ENCODE measurements around the gene CRABP2. TPM values are rescaled to one million over a fixed set of nuclear protein-coding genes. Genes with fewer than 3 reads are reported as not detected.
A peak's percentile ranks its signal among the peaks of the same experiment; 100 is the strongest.

CRABP2 gene
- total and polyA plus RNA-seq, 2 of the 13 experiments (the other 11 are each of a cell fraction or from before 2014, with no cell fraction given) = 0.40 to 0.60 TPM

GRCh38 chr1:156727926-156728598 is 22.7 kb upstream of the CRABP2 start, which contains the start of gene METTL25B (continued):
- TF ChIP-seq KLF16 (CRISPR knock-in tag; IDR thresholded peaks at IDR 0.05) (0 out of 4 replicates have a peak, but pooled peaks of 1 of the 2 experiments have one; percentile 19), BCL3 (CRISPR knock-in tag; IDR thresholded peaks at IDR 0.05) (peak; percentile 63), ZNF615 (CRISPR knock-in tag; IDR thresholded peaks at IDR 0.05; ENCODE audit: borderline replicate concordance) (no peak), ZNF230 (CRISPR knock-in tag; IDR thresholded peaks at IDR 0.05) (peak; percentile 52; the same call in 1 of the 2 replicates), POLR2G (IDR thresholded peaks at IDR 0.05; ENCODE audit: low read depth, low read length) (peak; percentile 88), REPIN1 (CRISPR knock-in tag; IDR thresholded peaks at IDR 0.05; ENCODE audit: borderline replicate concordance, low read depth) (peak; percentile 44; the same call in 1 of the 2 replicates), ZBTB26 (CRISPR knock-in tag; IDR thresholded peaks at IDR 0.05; ENCODE audit: borderline replicate concordance) (peak; percentile 8; the same call in 1 of the 2 replicates), ZFX (CRISPR knock-in tag; IDR thresholded peaks at IDR 0.05; ENCODE audit: low read depth) (peak; percentile 71; the same call in 1 of the 2 replicates), ZZZ3 (CRISPR knock-in tag; IDR thresholded peaks at IDR 0.05; ENCODE audit: borderline replicate concordance) (no peak; the same call in 1 of the 2 replicates), RNF2 (conservative IDR thresholded peaks at IDR 0.05; ENCODE audit: low read depth) (no peak), KDM2A (CRISPR knock-in tag; IDR thresholded peaks at IDR 0.05; ENCODE audit: borderline replicate concordance, low read depth) (peak; percentile 57), RCOR2 (CRISPR knock-in tag; IDR thresholded peaks at IDR 0.05) (no peak), ZNF343 (CRISPR knock-in tag; IDR thresholded peaks at IDR 0.05) (0 out of 2 replicates have a peak, but pooled peaks have one; percentile 25), TOPORS (CRISPR knock-in tag; IDR thresholded peaks at IDR 0.05) (0 out of 2 replicates have a peak, but pooled peaks have one; percentile 50), ZNF674 (CRISPR knock-in tag; IDR thresholded peaks at IDR 0.05; ENCODE audit: low read depth) (no peak), AHR (CRISPR knock-in tag; IDR thresholded peaks at IDR 0.05) (0 out of 2 replicates have a peak, but pooled peaks have one; percentile 68), MTA3 (CRISPR knock-in tag; IDR thresholded peaks at IDR 0.05) (no peak), SIN3B (IDR thresholded peaks at IDR 0.05; ENCODE audit: low read length) (no peak), MLLT10 (CRISPR knock-in tag; IDR thresholded peaks at IDR 0.05) (no peak), ZNF274 (CRISPR knock-in tag; IDR thresholded peaks at IDR 0.05) (peak; percentile 19; the same call in 1 of the 2 replicates), HIVEP1 (CRISPR knock-in tag; IDR thresholded peaks at IDR 0.05) (0 out of 2 replicates have a peak, but pooled peaks have one; percentile 3)
- TF ChIP-seq, protein P1, sequence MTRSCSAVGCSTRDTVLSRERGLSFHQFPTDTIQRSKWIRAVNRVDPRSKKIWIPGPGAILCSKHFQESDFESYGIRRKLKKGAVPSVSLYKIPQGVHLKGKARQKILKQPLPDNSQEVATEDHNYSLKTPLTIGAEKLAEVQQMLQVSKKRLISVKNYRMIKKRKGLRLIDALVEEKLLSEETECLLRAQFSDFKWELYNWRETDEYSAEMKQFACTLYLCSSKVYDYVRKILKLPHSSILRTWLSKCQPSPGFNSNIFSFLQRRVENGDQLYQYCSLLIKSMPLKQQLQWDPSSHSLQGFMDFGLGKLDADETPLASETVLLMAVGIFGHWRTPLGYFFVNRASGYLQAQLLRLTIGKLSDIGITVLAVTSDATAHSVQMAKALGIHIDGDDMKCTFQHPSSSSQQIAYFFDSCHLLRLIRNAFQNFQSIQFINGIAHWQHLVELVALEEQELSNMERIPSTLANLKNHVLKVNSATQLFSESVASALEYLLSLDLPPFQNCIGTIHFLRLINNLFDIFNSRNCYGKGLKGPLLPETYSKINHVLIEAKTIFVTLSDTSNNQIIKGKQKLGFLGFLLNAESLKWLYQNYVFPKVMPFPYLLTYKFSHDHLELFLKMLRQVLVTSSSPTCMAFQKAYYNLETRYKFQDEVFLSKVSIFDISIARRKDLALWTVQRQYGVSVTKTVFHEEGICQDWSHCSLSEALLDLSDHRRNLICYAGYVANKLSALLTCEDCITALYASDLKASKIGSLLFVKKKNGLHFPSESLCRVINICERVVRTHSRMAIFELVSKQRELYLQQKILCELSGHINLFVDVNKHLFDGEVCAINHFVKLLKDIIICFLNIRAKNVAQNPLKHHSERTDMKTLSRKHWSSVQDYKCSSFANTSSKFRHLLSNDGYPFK (CRISPR knock-in tag; IDR thresholded peaks at IDR 0.05; ENCODE audit: borderline replicate concordance) = peak; percentile 42; the same call in 1 of the 2 replicates
- TF ChIP-seq, protein P2, sequence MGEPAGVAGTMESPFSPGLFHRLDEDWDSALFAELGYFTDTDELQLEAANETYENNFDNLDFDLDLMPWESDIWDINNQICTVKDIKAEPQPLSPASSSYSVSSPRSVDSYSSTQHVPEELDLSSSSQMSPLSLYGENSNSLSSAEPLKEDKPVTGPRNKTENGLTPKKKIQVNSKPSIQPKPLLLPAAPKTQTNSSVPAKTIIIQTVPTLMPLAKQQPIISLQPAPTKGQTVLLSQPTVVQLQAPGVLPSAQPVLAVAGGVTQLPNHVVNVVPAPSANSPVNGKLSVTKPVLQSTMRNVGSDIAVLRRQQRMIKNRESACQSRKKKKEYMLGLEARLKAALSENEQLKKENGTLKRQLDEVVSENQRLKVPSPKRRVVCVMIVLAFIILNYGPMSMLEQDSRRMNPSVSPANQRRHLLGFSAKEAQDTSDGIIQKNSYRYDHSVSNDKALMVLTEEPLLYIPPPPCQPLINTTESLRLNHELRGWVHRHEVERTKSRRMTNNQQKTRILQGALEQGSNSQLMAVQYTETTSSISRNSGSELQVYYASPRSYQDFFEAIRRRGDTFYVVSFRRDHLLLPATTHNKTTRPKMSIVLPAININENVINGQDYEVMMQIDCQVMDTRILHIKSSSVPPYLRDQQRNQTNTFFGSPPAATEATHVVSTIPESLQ (CRISPR knock-in tag; conservative IDR thresholded peaks at IDR 0.05) = 0 out of 2 replicates have a peak, but pooled peaks have one; percentile 35
